Heart right ventricle (tissue), 16 donors: ENCODE measurements around the gene NHSL1. TPM values are rescaled to one million over a fixed set of nuclear protein-coding genes. Genes with fewer than 3 reads are reported as not detected.

Experiments
- ATAC-seq, 8 donors: fragments of 200-7000 bp; cut with Tn5 transposase; one replicate each; pipeline ENCODE4 v1.9.1; 2020; ENCODE audit warnings: mild to moderate bottlenecking in 8 of 8, moderate library complexity in 8 of 8, moderate number of reproducible peaks in 1 of 8
- DNase-seq, 2 donors: peaks; one replicate each; pipeline ENCODE4 v3.0.0-alpha.2; 2020
- H3K27ac ChIP-seq, 10 donors: fragments of 200-600 bp; sonication (generic) in 2 of 10; one replicate each; pipeline versions ENCODE4 v1.5.0 to v1.8.0; 2020 to 2022; ENCODE audit warnings: mild to moderate bottlenecking in 3 of 10
- H3K27me3 ChIP-seq, 7 donors: fragments of 200-600 bp; one replicate each; pipeline ENCODE4 v1.8.0; 2021 to 2022; ENCODE audit warnings: mild to moderate bottlenecking in 2 of 7
- H3K36me3 ChIP-seq, 9 donors: fragments of 200-600 bp; sonication (generic) in 1 of 9; one replicate each; pipeline versions ENCODE4 v1.5.0 to v1.8.0; 2020 to 2022; ENCODE audit warnings: mild to moderate bottlenecking in 2 of 9
- H3K4me1 ChIP-seq, 9 donors: fragments of 200-600 bp; sonication (generic) in 1 of 9; one replicate each; pipeline versions ENCODE4 v1.5.0 to v1.8.0; 2020 to 2022; ENCODE audit warnings: mild to moderate bottlenecking in 4 of 9
- H3K4me3 ChIP-seq, 10 donors: fragments of 200-600 bp; sonication (generic) in 2 of 10; one replicate each; pipeline versions ENCODE4 v1.5.0 to v1.8.0; 2020 to 2022; ENCODE audit warnings: mild to moderate bottlenecking in 7 of 10, moderate library complexity in 2 of 10
- H3K9me3 ChIP-seq, 11 donors: fragments of 200-600 bp in 10 of 11; sonication (generic) in 2 of 11; one replicate each; pipeline versions ENCODE4 v1.5.0 to v1.8.0; 2013 to 2022; ENCODE audit warnings: mild to moderate bottlenecking in 2 of 11, control low read depth in 1 of 11, moderate library complexity in 1 of 11
- CTCF ChIP-seq, 9 donors: fragments of 200-600 bp; sonication (generic) in 2 of 9; IDR thresholded peaks; one replicate each; pipeline versions ENCODE4 v1.5.0 to v1.8.0; 2021 to 2022; ENCODE audit warnings: antibody characterized with exemption in 9 of 9, mild to moderate bottlenecking in 5 of 9, moderate library complexity in 1 of 9
- WGBS, 2 donors: extraction: QIAGEN DNeasy Blood & Tissue Kit; methylation state at CpG; one replicate each; pipeline ENCODE4 v1.1.7; 2013; ENCODE audit warnings: inconsistent platforms in 1 of 2; 5-methylcytosine and 5-hydroxymethylcytosine counted together
- intact Hi-C, 10 donors: fragments of 100-400 bp; cut with DNase I; formaldehyde crosslinking; loops; one replicate each; pipeline versions ENCODE4 v1.11.1 to v1.14.2; 2022
- polyA plus RNA-seq, 2 donors: library from polyadenylated mRNA; stranded (reverse); fragments of 200-250 nt; gene quantifications; one replicate each; pipeline ENCODE4 v1.2.3, GENCODE V29; 2013
- total RNA-seq, 10 donors: library from RNA; stranded (reverse); fragmentation: NEBNext Ultra II Directional in 3 of 10; extraction: Animal tissue kit (Norgen Biotek cat#: 25700) in 3 of 10; gene quantifications; one replicate each; pipeline versions ENCODE4 v1.2.1 to v1.2.4, GENCODE V29; 2021 to 2023
- donor health status: Arrhythmogenic right ventricular cardiomyopathy.
- donor health status: ischemic (EF 13 %, LVEDD 7.1; RV severe dilation, severe dysfunction).
- donor health status: healthy with polysubstance abuse.
- donor health status: DM: no; HTN: yes; CAD: no.
- donor health status: DM: no; HTN: no; CAD: no.
- donor health status: ischemic (EF 25% LVEDD 6.9; RV normal size, moderate dysfunction).
- donor health status: ischemic (EF 25% LVEDD 5.7; RV mildly dilated, moderate dysfunction).
- donor health status: healthy.
- donor health status: DM: yes; HTN: yes; CAD: no.
- donor health status: Ischemic cardiomyopathy.
- donor health status: ischemic (EF 35%, LVEDD 5.7; RV mildly dilated, moderate dysfunction).
- donor health status: nonischemic (EF 11% LVEDD 7.7; RV severe dilation, severe dysfunction).
- donor health status: DM: yes; HTN: yes; CAD: no.
- donor health status: PGD.
- donor health status: ischemic (EF 29% LVEDD 5.4; RV normal size, mild dysfunction).
- donor health status: nonischemic (EF 23%, LVEDD 6.1; RV moderate dilation, normal function).

Gene NHSL1
- total and polyA plus RNA-seq, 12 donors = 5.0 to 97.4 (median 74.7) TPM

GRCh38 chr6:138502546-138502945 lies 3.3 kb upstream of the NHSL1 start:
- peaks cover 0 to 33% (median 23%) of the 10 kb centered on the region in 9 donors for H3K4me1 ChIP-seq
- intact Hi-C loops = loop anchor here in 1 of 10 donors (10.0 kb wide), 1 partner anchor 68 kb away; no protein-coding TSS in a partner anchor
- no peaks in the 10 kb centered on the region for H3K27me3 ChIP-seq
- no peak for TF ChIP-seq CTCF (IDR thresholded peaks at IDR 0.05)
- no peaks in the 10 kb centered on the region for H3K9me3 ChIP-seq
- DNase-seq (no peak), ATAC-seq (no peak)
- H3K4me3 ChIP-seq = no peak overlapping the region
- no peaks in the 10 kb centered on the region for H3K36me3 ChIP-seq
- WGBS, 2 donors = 95 to 97% methylated on average over 3 of the region's 3 CpGs
- H3K27ac ChIP-seq = no peak overlapping the region

- Histone ChIP-seq H3K27me3 (no peaks in the 10 kb centered on the region), H3K4me1 (peaks cover 0 to 31% (median 20%) of the 10 kb centered on the region in 9 donors), H3K9me3 (no peaks in the 10 kb centered on the region), H3K36me3 (peaks cover 0 to 2% (median 0%) of the 10 kb centered on the region in 9 donors), H3K4me3 (no peak overlapping the region), H3K27ac (no peak overlapping the region)
- DNase-seq (no peak), ATAC-seq (no peak)
- TF ChIP-seq CTCF (IDR thresholded peaks at IDR 0.05) = no peak
- 60 to 62% methylated on average over 5 of the region's 5 CpGs for WGBS, 2 donors
- intact Hi-C loops = loop anchor here in 1 of 10 donors (10.0 kb wide), 1 partner anchor 66 kb away; no protein-coding TSS in a partner anchor
These were observed 1.7 kb upstream of the NHSL1 start for GRCh38 chr6:138500867-138501446.

GRCh38 chr6:138500045-138500665 lies 861 bp upstream of the NHSL1 start:
- Histone ChIP-seq H3K4me3 (no peak overlapping the region), H3K9me3 (no peaks in the 10 kb centered on the region), H3K27ac (no peak overlapping the region), H3K36me3 (peaks cover 0 to 10% (median 0%) of the 10 kb centered on the region in 9 donors), H3K27me3 (no peaks in the 10 kb centered on the region), H3K4me1 (peaks cover 0 to 31% (median 20%) of the 10 kb centered on the region in 9 donors)
- intact Hi-C loops = loop anchor here in 1 of 10 donors (10.0 kb wide), 1 partner anchor 65 kb away; no protein-coding TSS in a partner anchor
- ATAC-seq (no peak), DNase-seq (no peak)
- WGBS, 2 donors = 82 to 86% methylated on average over 3 of the region's 3 CpGs
- TF ChIP-seq CTCF (IDR thresholded peaks at IDR 0.05) = no peak

- intact Hi-C loops = no loop called here
- Histone ChIP-seq H3K36me3 (peaks cover 0 to 19% (median 0%) of the 10 kb centered on the region in 9 donors), H3K27me3 (no peaks in the 10 kb centered on the region), H3K4me3 (no peak overlapping the region), H3K9me3 (no peaks in the 10 kb centered on the region), H3K4me1 (peaks cover 5 to 41% (median 25%) of the 10 kb centered on the region in 9 donors), H3K27ac (no peak overlapping the region)
- no peak for TF ChIP-seq CTCF (IDR thresholded peaks at IDR 0.05)
- 73 to 75% methylated on average over 3 of the region's 3 CpGs for WGBS, 2 donors
- DNase-seq (no peak), ATAC-seq (peak in 1 of 8 donors; percentile 42)
These were observed 528 bp downstream of the NHSL1 start for GRCh38 chr6:138498629-138499302.
